Suprapubic skin (tissue), 3 donors: ENCODE data around the gene KLHL30.

Experiments used
- CTCF ChIP-seq, 2 donors: fragments of 200-600 bp in 1 of 2; fragments of 450-650 bp in 1 of 2; sonication (generic) in 1 of 2; IDR thresholded peaks; one replicate each; pipeline ENCODE4 v1.5.1; 2016 to 2019; ENCODE audit warnings: antibody characterized with exemption in 2 of 2, mild to moderate bottlenecking in 1 of 2, moderate library complexity in 1 of 2
- EP300 ChIP-seq: sonication (generic); formaldehyde crosslinking; IDR thresholded peaks from one replicate; pipeline ENCODE4 v1.6.1; 2017; ENCODE audit warnings: antibody characterized with exemption
- POLR2A ChIP-seq, 2 donors: fragments of 450-650 bp; IDR thresholded peaks; one replicate each; pipeline ENCODE4 v1.6.1; 2017; ENCODE audit warnings: antibody characterized with exemption in 2 of 2, mild to moderate bottlenecking in 2 of 2, moderate library complexity in 2 of 2

- TF ChIP-seq POLR2A (IDR thresholded peaks at IDR 0.05) (no peak), CTCF (IDR thresholded peaks at IDR 0.05) (no peak), EP300 (no peak)
Measured at GRCh38 chr2:238160206-238161129, 22.0 kb downstream of the KLHL30 start.
